A549 (cell line): ENCODE data around the gene WNT9A. TPM values are rescaled to one million over a fixed set of nuclear protein-coding genes. Genes with fewer than 3 reads are reported as not detected.

Experiments used
- ATAC-seq, 2 experiments: fragments of 200-7000 bp in 1 of 2; fragments of >200 bp in 1 of 2; cut with Nextera tagmentation in 1 of 2; cut with Tn5 transposase in 1 of 2; 3 replicates each; pipeline versions ENCODE4 v1.8.0 to v1.9.1; 2018 to 2020; ENCODE audit warnings: mild to moderate bottlenecking in 1 of 2, moderate library complexity in 1 of 2
- CTCF ChIA-PET: fragments of 300-600 bp; sonication (Branson Sonifier 250); formaldehyde crosslinking; extraction: SDS; loops from one replicate; lab custom pipeline; 2021; ENCODE audit warnings: antibody characterized with exemption, inconsistent platforms; lab: Yijun Ruan, JAX
- POLR2A ChIA-PET: fragments of 350-600 bp; formaldehyde crosslinking; extraction: SDS; loops from one replicate; lab custom pipeline; 2021; ENCODE audit warnings: antibody characterized with exemption, inconsistent platforms; lab: Yijun Ruan, JAX
- DNase-seq, 2 experiments: peaks; one replicate each; pipeline versions ENCODE4 v3.0.0 to v3.0.0-alpha.2; 2011 to 2016; ENCODE audit warnings: low read depth in 1 of 2, low spot score in 1 of 2
- FAIRE-seq: peaks from 2 replicates; lab custom pipeline; 2011; peaks lifted over from hg19 to GRCh38; lab: Jason Lieb, UNC
- H3K27ac ChIP-seq, 2 experiments: fragments of >200 bp; sonication (Bioruptor Twin); formaldehyde crosslinking; 3 replicates each; pipeline ENCODE4 v1.5.1; 2016 to 2017
- H3K4me1 ChIP-seq: fragments of >200 bp; sonication (Bioruptor Twin); formaldehyde crosslinking; 3 replicates; pipeline ENCODE4 v1.6.1; 2016
- H3K4me2 ChIP-seq: fragments of >200 bp; sonication (Bioruptor Twin); formaldehyde crosslinking; 3 replicates; pipeline ENCODE4 v1.6.1; 2016
- H3K4me3 ChIP-seq: fragments of >200 bp; sonication (Bioruptor Twin); formaldehyde crosslinking; 3 replicates; pipeline ENCODE4 v1.5.1; 2016
- H3K9me3 ChIP-seq: fragments of >200 bp; sonication (Bioruptor Twin); formaldehyde crosslinking; 3 replicates; pipeline ENCODE4 v1.6.1; 2016
- CEBPB ChIP-seq, 2 experiments: fragments of >200 bp in 1 of 2; sonication (Bioruptor Twin) in 1 of 2; formaldehyde crosslinking in 1 of 2; IDR thresholded peaks; 2 replicates each; pipeline ENCODE4 v1.6.1; 2012 to 2016
- EHMT2 ChIP-seq: fragments of 200-600 bp; sonication (generic); IDR thresholded peaks from 2 replicates; pipeline ENCODE4 v1.6.1; 2016; ENCODE audit warnings: antibody characterized with exemption, low read depth, mild to moderate bottlenecking, moderate library complexity
- EP300 ChIP-seq, 2 experiments: fragments of >200 bp; sonication (Bioruptor Twin); formaldehyde crosslinking; IDR thresholded peaks; 2 replicates in 1 of 2; 3 replicates in 1 of 2; pipeline ENCODE4 v1.6.1; 2016 to 2017
- FOSB ChIP-seq: fragments of 250-450 bp; sonication (Bioruptor Pico); IDR thresholded peaks from 2 replicates; pipeline ENCODE4 v1.5.0; 2020; ENCODE audit warnings: mild to moderate bottlenecking, moderate library complexity
- HDAC2 ChIP-seq: fragments of 200-600 bp; sonication (generic); IDR thresholded peaks from 2 replicates; pipeline ENCODE4 v1.6.1; 2016
- HEYL ChIP-seq: fragments of 250-450 bp; sonication (Bioruptor Pico); IDR thresholded peaks from 2 replicates; pipeline ENCODE4 v1.8.0; 2021; ENCODE audit warnings: mild to moderate bottlenecking, moderate library complexity
- HOXA7 ChIP-seq: fragments of 250-450 bp; sonication (Bioruptor Pico); IDR thresholded peaks from 2 replicates; pipeline ENCODE4 v1.5.0; 2020; ENCODE audit warnings: mild to moderate bottlenecking, moderate library complexity
- MAZ ChIP-seq: fragments of 150-350 bp; IDR thresholded peaks from 2 replicates; pipeline ENCODE4 v1.6.1; 2014; ENCODE audit warnings: antibody characterized with exemption, low read depth, low read length, borderline replicate concordance
- NFE2L2 ChIP-seq: fragments of 150-350 bp; conservative IDR thresholded peaks from 2 replicates; pipeline ENCODE4 v1.6.1; 2014; ENCODE audit warnings: low read length
- NPAS2 ChIP-seq: fragments of 250-450 bp; sonication (Bioruptor Pico); IDR thresholded peaks from 2 replicates; pipeline ENCODE4 v1.8.0; 2022; ENCODE audit warnings: mild to moderate bottlenecking, moderate library complexity, borderline replicate concordance
- PBX3 ChIP-seq: IDR thresholded peaks from 2 replicates; pipeline ENCODE4 v1.6.1; 2012
- POLR2A ChIP-seq: IDR thresholded peaks from 2 replicates; pipeline ENCODE4 v1.6.1; 2012; ENCODE audit warnings: mild to moderate bottlenecking, low read length
- SREBF2 ChIP-seq: fragments of 450-650 bp; IDR thresholded peaks from 2 replicates; pipeline ENCODE4 v1.6.1; 2014; ENCODE audit warnings: mild to moderate bottlenecking, moderate library complexity
- USF2 ChIP-seq: fragments of 450-650 bp; IDR thresholded peaks from 2 replicates; pipeline ENCODE4 v1.6.1; 2014; ENCODE audit warnings: antibody characterized with exemption
- ZC3H11A ChIP-seq: fragments of 450-650 bp; IDR thresholded peaks from 2 replicates; pipeline ENCODE4 v1.6.1; 2014; ENCODE audit warnings: antibody characterized with exemption, mild to moderate bottlenecking
- WGBS: methylation state at CpG from one replicate; pipeline ENCODE4 v1.1.6; 2017; ENCODE audit errors: missing lambda C conversion rate; 5-methylcytosine and 5-hydroxymethylcytosine counted together
- polyA plus RNA-seq, 4 experiments: library from polyadenylated mRNA; depleted of rRNA in 3 of 4; stranded (reverse); fragments of >200 nt; fragmentation: RNase III in 1 of 4; extraction: RNeasy Plus Mini Kit Qiagen cat#74134 plus additional on column Dnase treatment in 1 of 4; gene quantifications; 2 replicates in 3 of 4; 3 replicates in 1 of 4; pipeline ENCODE4 v1.2.3, GENCODE V29; 2011 to 2017
- TF ChIP-seq, protein P1 (sequence below): fragments of 250-450 bp; sonication (Bioruptor Pico); IDR thresholded peaks from 2 replicates; pipeline ENCODE4 v1.5.0; 2020; ENCODE audit warnings: low read depth, mild to moderate bottlenecking, moderate library complexity
- TF ChIP-seq, protein P2 (sequence below): fragments of 150-350 bp; IDR thresholded peaks from 2 replicates; pipeline ENCODE4 v1.6.1; 2014; ENCODE audit warnings: low read depth, mild to moderate bottlenecking, low read length

The WNT9A gene
- polyA plus RNA-seq, 2 of the 4 experiments (the other 2 are of a cell fraction), result 0.75 to 1.2 TPM

DNA sequence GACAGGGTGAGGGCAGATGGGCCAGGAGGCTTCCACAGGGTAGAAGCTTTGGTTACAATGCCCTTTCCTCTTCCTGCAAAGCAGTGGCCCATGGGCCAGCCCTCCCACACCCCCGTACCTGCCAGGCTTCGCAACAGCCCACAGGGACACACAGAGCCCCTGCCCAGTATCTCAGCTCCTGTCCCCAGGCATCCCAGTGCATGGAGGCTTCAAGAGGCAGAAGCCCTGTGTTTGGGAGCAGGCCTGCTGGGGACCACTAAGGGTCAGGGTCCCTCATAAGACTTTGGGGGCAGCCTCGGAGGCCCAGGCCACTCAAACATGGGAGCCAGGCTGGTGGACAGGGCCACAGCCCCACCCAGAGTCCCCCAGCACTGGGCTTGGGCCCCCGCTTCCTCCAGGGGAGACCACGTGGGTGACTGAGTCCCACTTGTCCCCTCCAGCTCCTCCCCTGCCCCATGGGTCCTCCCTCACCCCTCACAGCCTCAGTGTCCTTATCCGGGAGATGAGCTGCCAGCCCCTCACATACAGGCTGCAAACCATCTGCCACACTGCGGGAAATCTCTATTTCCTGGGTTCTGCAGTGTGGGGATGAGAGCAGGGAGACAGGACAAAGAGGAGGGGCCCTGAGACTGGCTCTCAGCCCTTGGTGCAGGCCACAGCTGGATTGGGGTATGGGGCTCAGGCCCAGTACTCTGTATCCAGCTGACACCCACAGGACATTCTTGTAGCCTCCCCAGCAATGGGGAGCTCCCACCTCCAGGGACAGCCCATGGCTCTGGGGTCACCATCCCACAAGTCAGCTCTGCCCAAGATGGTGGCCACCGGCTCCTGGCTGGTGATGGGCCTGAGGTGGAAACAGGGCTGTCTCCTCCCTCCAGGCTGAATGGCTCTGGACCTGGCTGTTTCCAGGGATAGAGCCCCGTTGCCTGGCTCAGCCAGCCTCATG lies 50.7 kb downstream of the WNT9A start:
- no peaks in the 10 kb centered on the region for H3K4me1 ChIP-seq
- no peak overlapping the region for H3K4me3 ChIP-seq
- ChIA-PET POLR2A (no interaction called here), CTCF (interaction anchor here (1.0 kb wide), 1 partner anchor 30 kb away, joined by 3 read pairs; no protein-coding TSS in a partner anchor)
- ATAC-seq (no peak), DNase-seq (no peak), FAIRE-seq (no peak)
- 83% methylated on average over 6 of the region's 9 CpGs for whole genome bisulfite sequencing
- H3K27ac ChIP-seq, result no peak overlapping the region
- TF ChIP-seq NPAS2 (CRISPR knock-in tag), result no peak
- TF ChIP-seq FOSB (CRISPR knock-in tag), result no peak
- no peak for TF ChIP-seq PBX3
- TF ChIP-seq, protein P1, sequence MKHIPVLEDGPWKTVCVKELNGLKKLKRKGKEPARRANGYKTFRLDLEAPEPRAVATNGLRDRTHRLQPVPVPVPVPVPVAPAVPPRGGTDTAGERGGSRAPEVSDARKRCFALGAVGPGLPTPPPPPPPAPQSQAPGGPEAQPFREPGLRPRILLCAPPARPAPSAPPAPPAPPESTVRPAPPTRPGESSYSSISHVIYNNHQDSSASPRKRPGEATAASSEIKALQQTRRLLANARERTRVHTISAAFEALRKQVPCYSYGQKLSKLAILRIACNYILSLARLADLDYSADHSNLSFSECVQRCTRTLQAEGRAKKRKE, result no peak
- no peak for TF ChIP-seq SREBF2
- TF ChIP-seq, protein P2, sequence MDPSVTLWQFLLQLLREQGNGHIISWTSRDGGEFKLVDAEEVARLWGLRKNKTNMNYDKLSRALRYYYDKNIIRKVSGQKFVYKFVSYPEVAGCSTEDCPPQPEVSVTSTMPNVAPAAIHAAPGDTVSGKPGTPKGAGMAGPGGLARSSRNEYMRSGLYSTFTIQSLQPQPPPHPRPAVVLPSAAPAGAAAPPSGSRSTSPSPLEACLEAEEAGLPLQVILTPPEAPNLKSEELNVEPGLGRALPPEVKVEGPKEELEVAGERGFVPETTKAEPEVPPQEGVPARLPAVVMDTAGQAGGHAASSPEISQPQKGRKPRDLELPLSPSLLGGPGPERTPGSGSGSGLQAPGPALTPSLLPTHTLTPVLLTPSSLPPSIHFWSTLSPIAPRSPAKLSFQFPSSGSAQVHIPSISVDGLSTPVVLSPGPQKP, result no peak
- no peak for TF ChIP-seq ZC3H11A
- TF ChIP-seq HEYL (CRISPR knock-in tag), result no peak
- TF ChIP-seq CEBPB (IDR thresholded peaks at IDR 0.05), result no peak
- no peak for TF ChIP-seq EHMT2
- no peak for TF ChIP-seq MAZ
- no peak for TF ChIP-seq HOXA7 (CRISPR knock-in tag)
- no peaks in the 10 kb centered on the region for H3K9me3 ChIP-seq
- no peak overlapping the region for H3K4me2 ChIP-seq

- TF ChIP-seq HDAC2 (no peak), NFE2L2 (no peak), EHMT2 (no peak), USF2 (no peak), NPAS2 (CRISPR knock-in tag) (no peak), CEBPB (IDR thresholded peaks at IDR 0.05) (no peak), POLR2A (no peak), EP300 (IDR thresholded peaks at IDR 0.05) (no peak), ZC3H11A (no peak)
- Histone ChIP-seq H3K4me1 (no peaks in the 10 kb centered on the region), H3K9me3 (no peaks in the 10 kb centered on the region), H3K27ac (no peak overlapping the region), H3K4me3 (no peak overlapping the region), H3K4me2 (no peak overlapping the region)
- ATAC-seq (peak in 1 of 2 experiments; percentile 8; a peak in 1 of 6 replicates), DNase-seq (no peak), FAIRE-seq (no peak)
- POLR2A ChIA-PET, result no interaction called here
- 81% methylated on average over 17 of the region's 24 CpGs for WGBS
- CTCF ChIA-PET, result interaction anchor here (1.0 kb wide), 1 partner anchor 30 kb away, joined by 3 read pairs; no protein-coding TSS in a partner anchor
These were observed 51.7 kb downstream of the WNT9A start for GRCh38 chr1:227895828-227896685.
